HG02763 (cell line): ENCODE data around the gene EMCN.

Experiments
- ATAC-seq: cut with Tn5 transposase; IDR thresholded peaks from one replicate; pipeline ENCODE4 v1.9.1; 2021; ENCODE audit warnings: mild to moderate bottlenecking, moderate library complexity; ENCODE audit not compliant: unreplicated experiment

EMCN gene

DNA sequence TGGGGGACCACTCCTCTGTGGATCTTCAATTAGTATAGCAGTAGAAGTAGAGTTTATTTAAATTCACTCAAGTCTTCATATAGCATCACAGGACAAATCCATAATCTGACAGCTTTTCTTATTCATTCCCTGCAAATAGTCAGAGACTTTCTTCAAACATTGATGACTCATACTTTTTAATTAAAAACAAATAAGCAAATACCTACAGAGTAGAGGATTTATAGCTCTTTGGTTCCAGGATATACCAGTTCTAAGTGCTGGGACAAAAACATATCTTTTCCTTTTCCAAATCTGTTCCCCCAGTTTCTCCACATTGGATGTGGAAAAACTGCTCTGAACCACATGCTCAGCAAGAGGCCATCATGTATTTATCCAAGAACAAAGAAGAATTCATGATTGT, 24.1 kb downstream of the EMCN start:
- ATAC-seq: no peak

DNA sequence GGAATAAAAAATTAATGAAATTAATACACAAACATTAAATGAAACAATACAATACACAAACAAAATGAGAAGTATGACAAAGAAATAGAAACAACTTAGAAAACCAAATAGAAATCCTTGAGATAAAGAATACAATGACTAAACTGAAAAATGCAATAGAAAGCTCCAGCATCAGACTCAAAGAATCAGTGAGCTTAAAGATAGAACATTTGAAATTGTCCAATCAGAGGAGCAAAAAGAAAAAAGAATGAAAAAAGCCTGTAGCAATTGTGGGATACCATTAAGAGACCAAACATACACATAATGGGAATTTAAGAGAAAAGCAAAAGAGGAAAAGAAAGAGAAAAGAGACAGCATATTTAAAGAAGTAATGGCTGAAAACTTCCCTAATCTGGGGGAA, 25.7 kb downstream of the EMCN start:
- no peak for ATAC-seq

DNA sequence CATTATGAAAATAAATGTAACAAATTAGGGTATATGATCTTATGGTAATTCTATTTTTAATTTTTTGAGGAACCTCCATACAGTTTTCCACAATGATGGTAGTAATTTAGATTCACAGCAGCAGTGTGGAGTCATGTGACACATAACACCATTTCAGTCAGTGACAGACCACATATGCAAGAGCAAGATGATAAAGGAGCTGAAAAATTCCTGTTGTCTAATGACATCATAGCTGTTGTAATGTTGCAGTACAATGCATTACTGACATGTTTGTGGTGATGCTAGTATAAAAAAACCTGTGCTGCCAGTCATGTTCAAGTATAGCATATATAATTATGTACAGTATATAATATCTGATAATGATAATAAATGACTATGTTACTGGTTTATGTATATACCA, 28.5 kb downstream of the EMCN start:
- no peak for ATAC-seq

DNA sequence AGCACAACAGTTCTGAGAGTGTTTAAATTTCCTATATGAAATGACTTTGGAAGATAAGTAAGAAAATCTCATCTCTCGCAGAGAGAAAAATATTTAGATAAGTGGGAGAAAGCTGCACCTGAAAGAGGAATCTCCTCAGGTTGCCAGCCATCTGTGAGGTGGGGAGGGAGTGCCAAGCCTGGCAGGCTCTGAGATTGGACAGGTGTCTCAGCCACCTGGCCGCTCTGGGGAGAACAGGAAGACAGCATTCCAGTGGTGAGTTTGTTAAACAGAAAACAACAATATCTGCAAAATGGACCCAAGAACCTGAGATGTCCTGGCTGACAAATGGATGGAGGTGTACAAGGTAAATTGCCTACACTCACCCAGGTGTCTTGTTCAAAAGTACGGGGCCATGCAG, 31.3 kb downstream of the EMCN start:
- ATAC-seq: no peak

- no peak for ATAC-seq
Observed at GRCh38 chr4:100483796-100484195, 34.0 kb downstream of the EMCN start.

GRCh38 chr4:100479971-100480370, 37.9 kb downstream of the EMCN start:
- ATAC-seq: no peak

GRCh38 chr4:100469555-100469954, 48.3 kb downstream of the EMCN start:
- no peak for ATAC-seq

- no peak for ATAC-seq
Observed at GRCh38 chr4:100466501-100466900, 51.3 kb downstream of the EMCN start.

DNA sequence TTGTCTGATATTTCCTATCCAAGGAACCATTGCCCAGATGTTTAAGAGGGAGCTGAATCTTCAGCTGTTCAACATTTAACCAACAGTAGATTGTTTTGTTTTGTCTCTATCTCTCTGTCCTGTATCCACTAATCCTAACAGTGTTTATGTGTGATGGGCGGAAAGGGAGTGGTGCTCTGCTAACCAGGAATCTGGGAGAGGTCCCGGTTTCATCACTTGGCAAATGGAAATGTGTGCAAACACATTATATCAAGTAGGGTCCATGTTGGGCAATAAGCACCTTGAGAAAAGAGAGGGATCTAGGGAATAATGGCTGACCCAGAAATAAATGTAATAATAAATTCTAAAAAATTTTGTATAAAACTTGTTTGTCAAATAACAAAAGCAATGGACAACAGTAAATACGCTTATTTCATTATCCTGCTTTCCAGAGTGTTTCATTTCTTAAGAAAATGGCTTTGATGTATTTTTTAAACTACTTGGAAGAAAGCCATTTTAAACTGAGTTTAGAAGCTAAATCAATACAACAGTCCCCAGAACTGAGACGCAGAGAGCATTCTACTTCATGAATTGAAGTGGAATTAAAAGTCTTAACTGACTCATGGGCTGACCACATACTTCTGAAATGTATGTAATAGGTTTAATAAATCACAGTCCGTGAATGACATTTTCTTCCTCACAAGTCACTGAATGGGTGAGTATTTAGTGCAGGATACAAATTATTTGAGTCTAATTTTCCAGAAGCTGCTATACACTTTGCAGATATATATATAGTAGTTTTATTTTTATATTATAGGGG, 55.8 kb downstream of the EMCN start:
- ATAC-seq: no peak

- ATAC-seq: no peak
Observed at GRCh38 chr4:100450449-100450848, 67.4 kb downstream of the EMCN start.

DNA sequence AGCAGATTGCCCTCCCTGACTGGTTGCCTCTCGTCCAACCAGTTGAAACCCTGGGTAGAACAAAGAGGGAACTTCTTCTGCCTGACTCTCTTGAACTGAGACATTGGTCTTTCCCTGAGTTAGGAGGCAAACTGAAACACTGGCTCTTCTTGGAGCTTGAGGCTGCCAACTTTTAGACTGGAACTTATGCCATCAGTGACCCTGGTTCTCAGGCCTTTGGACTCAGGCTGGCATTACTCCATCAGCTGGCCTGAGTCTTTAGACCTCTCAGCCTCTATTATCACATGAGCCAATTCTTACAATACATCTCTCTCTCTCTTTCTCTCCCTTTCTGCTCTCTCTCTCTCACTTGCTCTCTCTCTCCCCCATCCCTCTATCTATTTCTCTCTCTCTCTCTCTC, 86.4 kb downstream of the EMCN start:
- no peak for ATAC-seq

- no peak for ATAC-seq
Observed at GRCh38 chr4:100430451-100430850, 87.4 kb downstream of the EMCN start.

GRCh38 chr4:100429616-100430015, 88.2 kb downstream of the EMCN start:
- ATAC-seq: no peak

GRCh38 chr4:100428051-100428450, 89.8 kb downstream of the EMCN start:
- no peak for ATAC-seq

GRCh38 chr4:100424376-100424775, 93.4 kb downstream of the EMCN start:
- ATAC-seq: no peak

DNA sequence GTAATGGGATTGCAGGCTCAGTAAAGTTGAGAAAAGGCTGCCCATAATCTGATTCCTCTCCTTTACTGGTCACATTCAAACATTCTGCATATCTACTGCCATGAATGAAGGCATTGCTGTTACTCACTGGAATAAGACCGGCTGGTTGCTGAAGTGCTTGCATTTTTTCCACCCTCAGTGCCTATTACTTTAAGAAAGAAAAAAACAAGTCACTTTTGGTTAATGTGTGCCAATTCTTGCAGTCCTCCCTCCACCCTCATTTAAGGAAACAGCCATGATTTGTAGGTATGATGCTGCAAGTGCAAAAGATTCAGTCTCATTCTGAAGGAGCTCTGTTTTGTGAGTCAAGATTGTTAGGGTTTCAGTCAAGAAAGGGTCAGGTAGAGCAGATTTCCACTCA, 94.9 kb downstream of the EMCN start:
- ATAC-seq: no peak

GRCh38 chr4:100421361-100421978, 96.4 kb downstream of the EMCN start:
- no peak for ATAC-seq

- no peak for ATAC-seq
Observed at GRCh38 chr4:100420571-100420970, 97.3 kb downstream of the EMCN start.

GRCh38 chr4:100417565-100417964, 100.3 kb downstream of the EMCN start:
- no peak for ATAC-seq

GRCh38 chr4:100414016-100414790, 103.6 kb downstream of the EMCN start:
- no peak for ATAC-seq

- ATAC-seq: no peak
Observed at GRCh38 chr4:100391863-100392262, 126.0 kb downstream of the EMCN start.

GRCh38 chr4:100391086-100391485, 126.7 kb downstream of the EMCN start:
- no peak for ATAC-seq
